Upper lobe of right lung (tissue), 1 donor: ENCODE results near the gene KRTAP5-8. TPM values are rescaled to one million over a fixed set of nuclear protein-coding genes. Genes with fewer than 3 reads are reported as not detected.

Experiments
- ATAC-seq: fragments of 200-7000 bp; cut with Tn5 transposase; one replicate; pipeline ENCODE4 v1.9.1; 2020; ENCODE audit warnings: mild to moderate bottlenecking, moderate library complexity
- DNase-seq: peaks from one replicate; pipeline ENCODE4 v3.0.0-alpha.2; 2020
- H3K27ac ChIP-seq: fragments of 200-600 bp; one replicate; pipeline ENCODE4 v1.8.0; 2022
- H3K27me3 ChIP-seq: fragments of 200-600 bp; one replicate; pipeline ENCODE4 v1.8.0; 2022; ENCODE audit warnings: mild to moderate bottlenecking
- H3K36me3 ChIP-seq: fragments of 200-600 bp; one replicate; pipeline ENCODE4 v1.8.0; 2022
- H3K4me1 ChIP-seq: fragments of 200-600 bp; one replicate; pipeline ENCODE4 v1.8.0; 2022
- H3K4me3 ChIP-seq: fragments of 200-600 bp; one replicate; pipeline ENCODE4 v1.8.0; 2022; ENCODE audit warnings: mild to moderate bottlenecking
- H3K9me3 ChIP-seq: fragments of 200-600 bp; one replicate; pipeline ENCODE4 v1.8.0; 2022
- CTCF ChIP-seq: fragments of 200-600 bp; IDR thresholded peaks from one replicate; pipeline ENCODE4 v1.8.0; 2022; ENCODE audit warnings: antibody characterized with exemption
- intact Hi-C: fragments of 100-400 bp; cut with DNase I; formaldehyde crosslinking; loops from one replicate; pipeline ENCODE4 v1.11.0; 2022
- total RNA-seq: library from RNA; stranded (reverse); fragmentation: NEBNext Ultra II Directional; extraction: Animal tissue kit (Norgen Biotek cat#: 25700); gene quantifications from one replicate; pipeline ENCODE4 v1.2.1, GENCODE V29; 2021
- donor health status: DM: no; HTN: yes; CAD: no; lungs with severe emphysema.

KRTAP5-8 gene
- total RNA-seq, 1 donor from 2014 or later: not detected

GRCh38 chr11:71491531-71491930, 46.3 kb upstream of the KRTAP5-8 start:
- Histone ChIP-seq H3K27me3 (no peaks in the 10 kb centered on the region), H3K27ac (no peak overlapping the region), H3K36me3 (peaks cover 78% of the 10 kb centered on the region), H3K4me3 (no peak overlapping the region), H3K9me3 (no peaks in the 10 kb centered on the region), H3K4me1 (peaks cover 9% of the 10 kb centered on the region)
- ATAC-seq (peak; percentile 13), DNase-seq (peak; percentile 48)
- TF ChIP-seq CTCF: no peak
- intact Hi-C loops: no loop called here

GRCh38 chr11:71491940-71492339, 45.9 kb upstream of the KRTAP5-8 start:
- Histone ChIP-seq H3K27me3 (no peaks in the 10 kb centered on the region), H3K9me3 (no peaks in the 10 kb centered on the region), H3K4me3 (no peak overlapping the region), H3K27ac (no peak overlapping the region), H3K4me1 (peaks cover 9% of the 10 kb centered on the region), H3K36me3 (peaks cover 77% of the 10 kb centered on the region)
- ATAC-seq: no peak
- DNase-seq: no peak
- intact Hi-C loops: no loop called here
- no peak for TF ChIP-seq CTCF

GRCh38 chr11:71495286-71496230, 42.3 kb upstream of the KRTAP5-8 start:
- Histone ChIP-seq H3K36me3 (peaks cover 92% of the 10 kb centered on the region), H3K27ac (no peak overlapping the region), H3K4me3 (no peak overlapping the region), H3K9me3 (no peaks in the 10 kb centered on the region), H3K27me3 (no peaks in the 10 kb centered on the region), H3K4me1 (no peaks in the 10 kb centered on the region)
- TF ChIP-seq CTCF: no peak
- intact Hi-C loops: no loop called here
- ATAC-seq (no peak), DNase-seq (no peak)

- Histone ChIP-seq H3K27me3 (no peaks in the 10 kb centered on the region), H3K4me1 (no peaks in the 10 kb centered on the region), H3K9me3 (no peaks in the 10 kb centered on the region), H3K4me3 (no peak overlapping the region), H3K36me3 (peaks cover 92% of the 10 kb centered on the region), H3K27ac (no peak overlapping the region)
- no peak for ATAC-seq
- TF ChIP-seq CTCF: no peak
- intact Hi-C loops: no loop called here
- no peak for DNase-seq
Observed at GRCh38 chr11:71496421-71496820, 41.4 kb upstream of the KRTAP5-8 start.

- no peaks in the 10 kb centered on the region for H3K4me1 ChIP-seq
- H3K27ac ChIP-seq: no peak overlapping the region
- ATAC-seq: no peak
- no peaks in the 10 kb centered on the region for H3K9me3 ChIP-seq
- TF ChIP-seq CTCF: no peak
- peaks cover 80% of the 10 kb centered on the region for H3K36me3 ChIP-seq
- intact Hi-C loops: no loop called here
- no peak for DNase-seq
- H3K4me3 ChIP-seq: no peak overlapping the region
- H3K27me3 ChIP-seq: no peaks in the 10 kb centered on the region
Observed at GRCh38 chr11:71498091-71498490, 39.7 kb upstream of the KRTAP5-8 start.
